Retinal pigment epithelial cell (primary cell): Measurements from ENCODE around the gene UBE2I.

ENCODE experiments used
- DNase-seq: peaks from one replicate; pipeline ENCODE4 v3.0.0-alpha.2; 2010; ENCODE audit warnings: low read depth
- H3K4me3 ChIP-seq: 2 replicates; pipeline ENCODE4 v1.5.1; 2011; ENCODE audit warnings: mild to moderate bottlenecking, low read length, control low read depth, moderate library complexity
- TF ChIP-seq, protein P1 (sequence below): conservative IDR thresholded peaks from 2 replicates; pipeline ENCODE4 v1.5.1; 2011; ENCODE audit warnings: low read depth, low read length, control low read depth, inconsistent platforms

Gene UBE2I

DNA sequence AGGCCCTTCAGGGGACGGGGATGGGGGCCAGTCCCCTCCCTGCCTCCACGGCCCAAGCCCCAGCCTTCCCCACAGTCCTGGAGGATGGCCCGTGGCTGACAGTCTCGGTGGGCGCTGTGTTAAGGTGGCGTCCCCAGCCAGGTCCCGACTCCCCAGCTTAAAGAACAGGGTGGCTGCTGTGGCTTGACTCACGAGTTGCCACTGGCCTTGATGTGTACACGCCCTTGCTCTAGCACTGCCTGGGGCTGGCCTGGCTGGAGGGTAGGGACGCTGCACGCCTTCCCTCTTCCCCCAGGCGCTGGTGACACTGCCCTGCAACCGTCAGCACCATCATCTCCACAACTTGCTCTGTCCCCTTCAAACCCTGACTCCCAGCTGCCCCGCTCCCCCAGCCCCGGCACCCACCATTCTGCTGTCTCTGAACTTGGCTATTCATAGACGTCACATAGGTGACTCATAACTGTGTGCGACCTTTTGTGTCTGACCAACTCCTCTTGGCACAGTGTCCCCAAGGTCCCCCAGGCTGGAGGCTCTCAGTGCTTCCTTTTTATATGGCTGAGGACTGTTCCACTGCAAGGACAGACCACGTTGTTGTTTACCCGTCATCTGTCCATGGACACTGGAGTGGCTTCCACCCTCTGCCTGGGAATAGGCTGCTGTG, 48.6 kb downstream of the UBE2I start:
- TF ChIP-seq, protein P1, sequence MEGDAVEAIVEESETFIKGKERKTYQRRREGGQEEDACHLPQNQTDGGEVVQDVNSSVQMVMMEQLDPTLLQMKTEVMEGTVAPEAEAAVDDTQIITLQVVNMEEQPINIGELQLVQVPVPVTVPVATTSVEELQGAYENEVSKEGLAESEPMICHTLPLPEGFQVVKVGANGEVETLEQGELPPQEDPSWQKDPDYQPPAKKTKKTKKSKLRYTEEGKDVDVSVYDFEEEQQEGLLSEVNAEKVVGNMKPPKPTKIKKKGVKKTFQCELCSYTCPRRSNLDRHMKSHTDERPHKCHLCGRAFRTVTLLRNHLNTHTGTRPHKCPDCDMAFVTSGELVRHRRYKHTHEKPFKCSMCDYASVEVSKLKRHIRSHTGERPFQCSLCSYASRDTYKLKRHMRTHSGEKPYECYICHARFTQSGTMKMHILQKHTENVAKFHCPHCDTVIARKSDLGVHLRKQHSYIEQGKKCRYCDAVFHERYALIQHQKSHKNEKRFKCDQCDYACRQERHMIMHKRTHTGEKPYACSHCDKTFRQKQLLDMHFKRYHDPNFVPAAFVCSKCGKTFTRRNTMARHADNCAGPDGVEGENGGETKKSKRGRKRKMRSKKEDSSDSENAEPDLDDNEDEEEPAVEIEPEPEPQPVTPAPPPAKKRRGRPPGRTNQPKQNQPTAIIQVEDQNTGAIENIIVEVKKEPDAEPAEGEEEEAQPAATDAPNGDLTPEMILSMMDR = no peak
- DNase-seq = no peak
- no peak overlapping the region for H3K4me3 ChIP-seq

DNA sequence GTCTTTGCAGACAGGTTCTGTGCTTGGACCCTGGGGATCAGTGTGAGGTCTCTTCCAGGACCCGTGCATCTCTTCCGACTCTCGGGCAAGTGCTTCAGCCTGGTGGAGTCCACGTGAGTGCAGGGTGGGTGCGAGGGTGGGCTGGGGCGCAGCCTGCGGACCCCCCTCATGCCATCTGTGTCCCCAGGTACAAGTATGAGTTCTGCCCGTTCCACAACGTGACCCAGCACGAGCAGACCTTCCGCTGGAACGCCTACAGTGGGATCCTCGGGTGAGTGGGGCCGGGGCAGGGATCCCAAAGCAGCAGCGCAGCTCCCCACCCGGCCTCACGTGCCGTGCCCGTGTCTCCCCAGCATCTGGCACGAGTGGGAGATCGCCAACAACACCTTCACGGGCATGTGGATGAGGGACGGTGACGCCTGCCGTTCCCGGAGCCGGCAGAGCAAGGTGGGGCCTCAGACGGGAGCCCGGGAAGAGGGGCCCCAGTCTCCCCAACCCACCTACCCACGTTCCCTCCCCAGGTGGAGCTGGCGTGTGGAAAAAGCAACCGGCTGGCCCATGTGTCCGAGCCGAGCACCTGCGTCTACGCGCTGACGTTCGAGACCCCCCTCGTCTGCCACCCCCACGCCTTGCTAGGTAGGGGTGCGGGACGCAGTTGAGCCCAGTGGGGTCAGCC, 52.4 kb downstream of the UBE2I start:
- DNase-seq = no peak
- H3K4me3 ChIP-seq = no peak overlapping the region
- TF ChIP-seq, protein P1 = no peak

DNA sequence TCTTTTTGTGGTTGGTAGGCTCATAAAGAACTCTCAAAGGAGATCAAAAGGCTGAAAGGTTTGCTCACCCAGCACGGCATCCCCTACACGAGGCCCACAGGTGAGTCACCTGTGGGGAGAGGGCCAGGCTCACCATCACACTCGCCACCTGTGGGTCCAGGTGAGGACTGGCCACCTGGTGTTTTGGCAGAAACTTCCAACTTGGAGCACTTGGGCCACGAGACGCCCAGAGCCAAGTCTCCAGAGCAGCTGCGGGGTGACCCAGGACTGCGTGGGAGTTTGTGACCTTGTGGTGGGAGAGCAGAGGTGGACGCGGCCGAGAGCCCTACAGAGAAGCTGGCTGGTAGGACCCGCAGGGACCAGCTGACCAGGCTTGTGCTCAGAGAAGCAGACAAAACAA, 53.4 kb downstream of the UBE2I start:
- H3K4me3 ChIP-seq = no peak overlapping the region
- TF ChIP-seq, protein P1 = no peak
- DNase-seq = no peak

DNA sequence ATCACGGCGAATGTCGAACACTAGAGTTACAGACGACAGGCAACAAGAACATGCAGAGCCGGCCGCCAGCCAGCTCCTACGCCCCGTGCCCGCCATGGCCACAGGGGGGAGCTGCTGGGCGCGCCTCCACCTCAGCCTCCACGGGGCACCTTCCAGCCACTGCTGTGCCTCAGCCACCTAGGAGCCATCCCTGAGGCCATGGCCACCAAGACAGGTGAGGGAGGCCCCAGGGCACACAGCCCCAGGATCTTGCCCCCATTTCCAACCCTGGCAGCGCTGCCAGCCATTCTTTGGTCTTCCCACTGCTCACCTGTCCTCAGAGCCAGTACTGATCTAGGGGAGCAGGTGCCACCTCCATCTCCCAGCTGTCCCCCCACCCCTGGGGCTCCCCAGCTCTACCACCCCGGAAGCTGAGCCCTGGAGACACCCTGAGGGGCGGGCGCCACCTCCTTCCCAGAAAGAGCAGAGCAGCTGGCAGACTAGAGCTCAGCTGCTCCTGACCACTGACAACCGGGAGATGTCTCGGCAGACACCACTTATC, 54.1 kb downstream of the UBE2I start:
- no peak for DNase-seq
- no peak overlapping the region for H3K4me3 ChIP-seq
- TF ChIP-seq, protein P1 = peak; percentile 85

DNA sequence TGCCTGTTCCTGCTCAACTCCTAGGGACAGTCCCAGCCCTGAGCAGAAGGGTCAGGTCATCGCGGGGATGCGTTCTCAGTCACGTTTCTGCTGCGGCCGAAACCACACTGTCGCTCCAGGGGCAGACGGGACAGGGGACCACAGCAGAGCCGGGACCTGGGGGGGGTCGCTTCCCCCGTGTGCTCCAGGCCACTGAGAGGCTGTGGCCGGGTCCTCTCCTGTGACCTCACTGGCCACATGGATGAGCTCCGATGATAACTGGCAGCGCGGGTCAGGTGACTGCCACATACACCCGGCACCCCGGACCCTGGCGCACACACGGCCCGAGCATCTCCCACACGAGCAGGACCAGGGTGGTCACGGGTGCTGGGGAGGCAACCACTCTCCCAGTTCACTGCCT, 55.1 kb downstream of the UBE2I start:
- no peak overlapping the region for H3K4me3 ChIP-seq
- TF ChIP-seq, protein P1 = no peak
- no peak for DNase-seq

DNA sequence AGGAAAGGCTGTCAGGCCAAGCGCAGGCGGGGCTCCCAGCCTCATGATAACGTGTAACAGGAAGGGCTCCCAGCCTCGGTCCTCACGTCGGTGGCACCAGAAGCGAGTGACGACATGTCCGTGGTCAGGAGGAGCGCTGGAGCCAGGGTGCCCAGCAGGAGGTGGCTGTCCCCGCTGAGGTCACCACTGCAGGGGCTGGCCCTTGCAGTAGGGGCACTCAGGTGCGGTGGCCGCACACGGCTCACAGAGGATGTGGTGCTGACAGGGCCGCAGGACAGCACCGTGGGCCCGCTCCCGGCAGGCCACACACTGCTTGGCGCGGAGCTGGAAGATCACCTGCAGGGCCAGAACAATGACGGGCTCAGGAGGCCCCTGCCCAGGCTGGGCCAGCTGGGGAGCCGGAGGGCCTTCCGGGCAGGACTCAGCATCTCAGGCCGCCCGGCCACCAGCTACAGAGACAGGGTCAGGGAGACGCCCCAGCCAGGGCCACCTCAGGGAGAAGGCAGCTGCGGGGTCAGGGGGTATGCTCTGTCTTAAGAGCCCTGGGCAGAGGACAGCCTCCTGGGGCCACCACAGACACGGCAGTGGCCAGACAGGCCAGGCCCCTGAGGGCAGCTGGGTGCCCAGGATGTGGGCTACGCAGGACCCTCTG, 56.8 kb downstream of the UBE2I start:
- DNase-seq = no peak
- TF ChIP-seq, protein P1 = no peak
- no peak overlapping the region for H3K4me3 ChIP-seq
